Upper lobe of right lung (tissue), 1 donor: ENCODE results near the gene ARL1. TPM values are rescaled to one million over a fixed set of nuclear protein-coding genes. Genes with fewer than 3 reads are reported as not detected.

Source experiments
- ATAC-seq: fragments of 200-7000 bp; cut with Tn5 transposase; one replicate; pipeline ENCODE4 v1.9.1; 2020; ENCODE audit warnings: mild to moderate bottlenecking, moderate library complexity
- DNase-seq: peaks from one replicate; pipeline ENCODE4 v3.0.0-alpha.2; 2020
- H3K27ac ChIP-seq: fragments of 200-600 bp; one replicate; pipeline ENCODE4 v1.8.0; 2022
- H3K27me3 ChIP-seq: fragments of 200-600 bp; one replicate; pipeline ENCODE4 v1.8.0; 2022; ENCODE audit warnings: mild to moderate bottlenecking
- H3K36me3 ChIP-seq: fragments of 200-600 bp; one replicate; pipeline ENCODE4 v1.8.0; 2022
- H3K4me1 ChIP-seq: fragments of 200-600 bp; one replicate; pipeline ENCODE4 v1.8.0; 2022
- H3K4me3 ChIP-seq: fragments of 200-600 bp; one replicate; pipeline ENCODE4 v1.8.0; 2022; ENCODE audit warnings: mild to moderate bottlenecking
- H3K9me3 ChIP-seq: fragments of 200-600 bp; one replicate; pipeline ENCODE4 v1.8.0; 2022
- intact Hi-C: fragments of 100-400 bp; cut with DNase I; formaldehyde crosslinking; loops from one replicate; pipeline ENCODE4 v1.11.0; 2022
- total RNA-seq: library from RNA; stranded (reverse); fragmentation: NEBNext Ultra II Directional; extraction: Animal tissue kit (Norgen Biotek cat#: 25700); gene quantifications from one replicate; pipeline ENCODE4 v1.2.1, GENCODE V29; 2021
- TF ChIP-seq, protein P1 (sequence below): fragments of 200-600 bp; IDR thresholded peaks from one replicate; pipeline ENCODE4 v1.8.0; 2022; ENCODE audit warnings: antibody characterized with exemption
- donor health status: DM: no; HTN: yes; CAD: no; lungs with severe emphysema.

The ARL1 gene
- total RNA-seq, 1 donor from 2014 or later, result 78.9 TPM

DNA sequence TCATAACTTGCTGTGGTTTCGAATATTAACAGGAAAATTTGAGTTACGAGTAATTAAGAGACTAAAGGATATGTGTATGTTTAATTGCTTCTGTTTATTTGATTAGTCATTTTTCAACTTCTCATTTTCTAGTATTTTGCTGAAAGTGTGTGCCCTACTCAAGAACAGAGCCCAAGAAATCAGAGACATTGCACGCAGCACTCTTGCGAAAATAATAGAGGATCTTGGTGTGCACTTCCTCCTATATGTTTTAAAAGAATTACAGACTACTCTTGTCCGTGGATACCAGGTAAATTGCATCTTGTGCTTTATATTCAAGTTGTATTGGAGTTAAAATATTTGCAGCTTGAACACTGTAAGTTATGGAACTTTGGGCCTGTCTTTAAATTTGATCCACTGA lies 50.8 kb downstream of the ARL1 start:
- Histone ChIP-seq H3K4me1 (no peaks in the 10 kb centered on the region), H3K27me3 (no peaks in the 10 kb centered on the region), H3K4me3 (no peak overlapping the region), H3K9me3 (no peaks in the 10 kb centered on the region), H3K36me3 (peaks cover 89% of the 10 kb centered on the region), H3K27ac (no peak overlapping the region)
- TF ChIP-seq, protein P1, sequence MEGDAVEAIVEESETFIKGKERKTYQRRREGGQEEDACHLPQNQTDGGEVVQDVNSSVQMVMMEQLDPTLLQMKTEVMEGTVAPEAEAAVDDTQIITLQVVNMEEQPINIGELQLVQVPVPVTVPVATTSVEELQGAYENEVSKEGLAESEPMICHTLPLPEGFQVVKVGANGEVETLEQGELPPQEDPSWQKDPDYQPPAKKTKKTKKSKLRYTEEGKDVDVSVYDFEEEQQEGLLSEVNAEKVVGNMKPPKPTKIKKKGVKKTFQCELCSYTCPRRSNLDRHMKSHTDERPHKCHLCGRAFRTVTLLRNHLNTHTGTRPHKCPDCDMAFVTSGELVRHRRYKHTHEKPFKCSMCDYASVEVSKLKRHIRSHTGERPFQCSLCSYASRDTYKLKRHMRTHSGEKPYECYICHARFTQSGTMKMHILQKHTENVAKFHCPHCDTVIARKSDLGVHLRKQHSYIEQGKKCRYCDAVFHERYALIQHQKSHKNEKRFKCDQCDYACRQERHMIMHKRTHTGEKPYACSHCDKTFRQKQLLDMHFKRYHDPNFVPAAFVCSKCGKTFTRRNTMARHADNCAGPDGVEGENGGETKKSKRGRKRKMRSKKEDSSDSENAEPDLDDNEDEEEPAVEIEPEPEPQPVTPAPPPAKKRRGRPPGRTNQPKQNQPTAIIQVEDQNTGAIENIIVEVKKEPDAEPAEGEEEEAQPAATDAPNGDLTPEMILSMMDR, result no peak
- intact Hi-C loops, result no loop called here
- DNase-seq (no peak), ATAC-seq (peak; percentile 46)

DNA sequence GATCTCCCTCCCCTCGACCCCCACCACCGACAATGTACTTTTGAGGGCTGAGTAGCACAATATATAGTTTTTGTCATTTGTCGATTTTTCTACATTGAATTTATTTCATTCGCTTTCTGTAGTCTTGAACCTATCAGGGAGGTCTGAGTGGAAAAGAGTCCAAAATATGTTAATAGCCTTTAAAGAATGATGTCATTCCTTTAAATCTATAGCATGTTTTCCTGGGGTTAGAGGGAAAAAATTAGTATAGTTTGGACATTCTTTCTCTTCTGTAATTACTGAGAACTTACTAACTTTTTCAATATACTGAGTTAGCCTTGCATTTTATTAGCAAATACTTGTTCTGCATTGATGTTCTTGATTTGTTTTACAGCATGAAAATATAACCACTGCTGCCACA lies 55.9 kb downstream of the ARL1 start:
- Histone ChIP-seq H3K27ac (no peak overlapping the region), H3K9me3 (no peaks in the 10 kb centered on the region), H3K4me3 (no peak overlapping the region), H3K27me3 (no peaks in the 10 kb centered on the region), H3K4me1 (no peaks in the 10 kb centered on the region), H3K36me3 (peaks cover 82% of the 10 kb centered on the region)
- DNase-seq, result no peak
- intact Hi-C loops, result no loop called here
- TF ChIP-seq, protein P1, result no peak
- ATAC-seq, result no peak

DNA sequence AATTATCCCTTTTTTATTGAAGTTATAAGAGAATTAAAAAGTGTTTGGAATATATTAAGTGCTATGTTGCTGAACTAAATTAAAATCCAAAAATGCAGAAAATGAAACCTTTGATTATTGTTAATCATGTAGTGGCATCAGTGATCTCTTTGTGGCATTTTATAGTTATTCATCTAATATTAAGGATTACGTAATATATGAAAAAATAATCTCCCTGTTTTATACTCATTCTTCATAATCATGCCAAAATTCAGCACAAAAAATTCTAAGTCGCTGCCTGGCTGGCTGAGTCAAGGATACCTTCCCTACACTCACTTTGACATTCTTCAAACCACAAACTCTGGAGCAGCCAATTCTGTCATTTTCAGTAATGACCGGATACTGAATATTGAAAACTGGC lies 63.7 kb downstream of the ARL1 start:
- intact Hi-C loops, result no loop called here
- H3K36me3 ChIP-seq, result peaks cover 92% of the 10 kb centered on the region
- no peak overlapping the region for H3K27ac ChIP-seq
- TF ChIP-seq, protein P1, result no peak
- ATAC-seq, result no peak
- no peaks in the 10 kb centered on the region for H3K27me3 ChIP-seq
- no peaks in the 10 kb centered on the region for H3K4me1 ChIP-seq
- no peak overlapping the region for H3K4me3 ChIP-seq
- no peak for DNase-seq
- H3K9me3 ChIP-seq, result no peaks in the 10 kb centered on the region

Other genes starting within 250 kb of the ARL1 start
- gene SLC5A8, start 197.5 kb downstream of the ARL1 start, total RNA-seq, result 2.8 TPM
- 14.0 TPM for gene UTP20, start 127.7 kb downstream of the ARL1 start, total RNA-seq
- gene SPIC, start 67.6 kb upstream of the ARL1 start, total RNA-seq, result not detected
- gene MYBPC1, start 187.2 kb upstream of the ARL1 start, total RNA-seq, result not detected